HEK293T (cell line): ENCODE results near the gene RAB15.

Experiments
- ARNT ChIP-seq: fragments of 450-650 bp; IDR thresholded peaks from 2 replicates; pipeline ENCODE4 v1.6.1; 2017; ENCODE audit warnings: mild to moderate bottlenecking
- CTBP1 ChIP-seq: fragments of 450-650 bp; IDR thresholded peaks from 2 replicates; pipeline ENCODE4 v1.6.1; 2016; ENCODE audit warnings: borderline replicate concordance
- FOXA1 ChIP-seq: fragments of 450-650 bp; IDR thresholded peaks from 2 replicates; pipeline ENCODE4 v1.6.1; 2016; ENCODE audit warnings: mild to moderate bottlenecking
- FOXK2 ChIP-seq: fragments of 450-650 bp; IDR thresholded peaks from 2 replicates; pipeline ENCODE4 v1.6.1; 2016; ENCODE audit warnings: mild to moderate bottlenecking
- FOXM1 ChIP-seq: fragments of 450-650 bp; IDR thresholded peaks from 2 replicates; pipeline ENCODE4 v1.6.1; 2017; ENCODE audit warnings: mild to moderate bottlenecking, borderline replicate concordance
- HDGF ChIP-seq: fragments of 450-650 bp; IDR thresholded peaks from 2 replicates; pipeline ENCODE4 v1.6.1; 2017; ENCODE audit warnings: antibody characterized with exemption, borderline replicate concordance
- SUZ12 ChIP-seq: fragments of 450-650 bp; IDR thresholded peaks from 2 replicates; pipeline ENCODE4 v1.6.1; 2016; ENCODE audit warnings: mild to moderate bottlenecking
- ZNF384 ChIP-seq: fragments of 450-650 bp; IDR thresholded peaks from 2 replicates; pipeline ENCODE4 v1.6.1; 2016

- TF ChIP-seq HDGF (no peak), ZNF384 (peak; percentile 68; the same call in 1 of the 2 replicates), FOXM1 (no peak), FOXA1 (no peak), SUZ12 (no peak), CTBP1 (no peak), FOXK2 (no peak), ARNT (no peak)
These were observed 61.2 kb downstream of the RAB15 start for GRCh38 chr14:64910847-64911495.
